PFSK-1 (cell line): Measurements from ENCODE around the gene DUOX1.

Experiments
- FOXP2 ChIP-seq: optimal IDR thresholded peaks from 2 replicates; pipeline ENCODE3; 2011; ENCODE audit warnings: borderline replicate concordance, control low read depth, inconsistent platforms; ENCODE audit not compliant: insufficient read depth; ENCODE audit errors: extremely low read length, extremely low read depth
- POLR2AphosphoS5 ChIP-seq: IDR thresholded peaks from 2 replicates; pipeline ENCODE4 v1.6.1; 2012; ENCODE audit warnings: low read depth, mild to moderate bottlenecking, control low read depth, low read length, moderate library complexity
- REST ChIP-seq, 2 experiments: IDR thresholded peaks; 2 replicates each; pipeline versions ENCODE4 v1.6.1 to v1.8.0; 2011 to 2012; ENCODE audit warnings: low read depth in 2 of 2, low read length in 2 of 2, control low read depth in 1 of 2, inconsistent platforms in 1 of 2, mild to moderate bottlenecking in 1 of 2, moderate library complexity in 1 of 2; ENCODE audit not compliant: insufficient read depth in 1 of 2
- SIN3A ChIP-seq: IDR thresholded peaks from 2 replicates; pipeline ENCODE4 v1.6.1; 2012; ENCODE audit warnings: mild to moderate bottlenecking, low read length, moderate library complexity, borderline replicate concordance; ENCODE audit not compliant: insufficient read depth
- TAF1 ChIP-seq: IDR thresholded peaks from 2 replicates; pipeline ENCODE4 v1.6.1; 2012; ENCODE audit warnings: low read length, control low read depth, borderline replicate concordance; ENCODE audit not compliant: insufficient read depth

DUOX1 gene

GRCh38 chr15:45161666-45162065 is 31.9 kb downstream of the DUOX1 start:
- TF ChIP-seq FOXP2 (no peak), POLR2AphosphoS5 (no peak)

DNA sequence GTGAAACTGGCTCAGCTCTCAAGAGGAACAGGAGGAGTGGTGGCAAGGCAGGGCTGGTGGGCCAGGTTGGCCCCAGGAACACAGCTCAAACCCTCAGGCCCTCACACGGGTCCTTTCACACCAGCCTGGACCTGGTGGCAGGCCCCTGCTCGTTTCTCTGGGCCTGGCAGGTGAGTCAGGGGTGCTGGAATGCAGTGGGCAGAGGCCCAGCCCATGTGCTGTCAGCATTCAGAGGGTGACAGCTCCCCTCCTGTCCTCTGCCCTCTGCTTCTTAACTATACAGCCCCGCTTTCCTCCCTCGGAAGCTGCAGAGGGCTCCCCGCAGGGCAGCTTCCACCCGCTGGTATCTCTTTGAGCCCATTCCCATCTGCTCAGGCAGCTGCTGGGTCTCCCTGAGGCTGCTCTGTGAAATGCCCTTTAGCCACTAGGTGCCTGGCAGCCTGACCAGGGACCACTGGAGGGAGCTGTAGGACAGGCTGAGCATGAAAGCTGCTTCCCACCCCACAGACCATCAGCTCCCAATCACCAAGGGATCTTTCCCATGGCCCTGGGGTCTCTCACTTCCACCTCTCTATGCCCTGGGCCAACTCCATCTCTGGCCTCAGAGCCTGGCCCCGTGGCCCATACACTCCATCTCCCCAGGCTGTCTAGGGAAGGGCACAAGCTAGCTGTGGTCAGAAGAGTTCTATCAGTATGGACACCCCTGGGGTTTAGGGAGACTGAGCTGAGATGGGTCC is 33.1 kb downstream of the DUOX1 start:
- TF ChIP-seq FOXP2 = peak; percentile 46
- no peak for TF ChIP-seq REST (IDR thresholded peaks at IDR 0.05; ENCODE audit: insufficient read depth in 1 of 2, low read depth in 2 of 2, low read length in 2 of 2)

GRCh38 chr15:45163508-45163856 is 33.7 kb downstream of the DUOX1 start:
- TF ChIP-seq TAF1 (no peak), SIN3A (no peak), REST (IDR thresholded peaks at IDR 0.05; ENCODE audit: insufficient read depth in 1 of 2, low read depth in 2 of 2, low read length in 2 of 2) (no peak), POLR2AphosphoS5 (no peak), FOXP2 (no peak)

DNA sequence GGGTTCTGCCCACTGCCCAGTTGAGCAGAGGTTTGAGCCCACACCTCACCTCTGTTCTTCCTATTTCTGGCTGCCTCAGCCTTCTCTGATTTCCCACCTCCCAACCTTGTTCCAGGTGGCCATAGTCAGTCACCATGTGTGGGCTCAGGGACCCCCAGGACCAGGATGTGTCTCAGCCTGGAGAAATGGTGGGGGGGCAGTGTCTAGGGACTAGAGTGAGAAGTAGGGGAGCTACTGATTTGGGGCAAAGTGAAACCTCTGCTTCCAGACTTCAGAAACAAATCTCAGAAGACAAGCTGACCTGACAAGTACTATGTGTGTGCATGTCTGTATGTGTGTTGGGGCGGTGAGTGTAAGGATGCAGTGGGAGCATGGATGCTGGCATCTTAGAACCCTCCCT is 35.1 kb downstream of the DUOX1 start:
- no peak for TF ChIP-seq POLR2AphosphoS5
- TF ChIP-seq SIN3A = no peak
- no peak for TF ChIP-seq TAF1
- no peak for TF ChIP-seq REST (IDR thresholded peaks at IDR 0.05; ENCODE audit: insufficient read depth in 1 of 2, low read depth in 2 of 2, low read length in 2 of 2)
- no peak for TF ChIP-seq FOXP2

GRCh38 chr15:45165536-45165935 is 35.7 kb downstream of the DUOX1 start:
- TF ChIP-seq REST (IDR thresholded peaks at IDR 0.05; ENCODE audit: insufficient read depth in 1 of 2, low read depth in 2 of 2, low read length in 2 of 2) (no peak), SIN3A (no peak), POLR2AphosphoS5 (no peak), TAF1 (no peak), FOXP2 (no peak)
